HEK293 (cell line): ENCODE measurements around the gene LTO1.
A peak's percentile ranks its signal among the peaks of the same experiment; 100 is the strongest.

Experiments used
- CTCF ChIA-PET: fragments of 350-600 bp; formaldehyde crosslinking; extraction: SDS; loops from one replicate; lab custom pipeline; 2021; ENCODE audit warnings: antibody characterized with exemption; lab: Yijun Ruan, JAX
- POLR2A ChIA-PET: fragments of 300-600 bp; formaldehyde crosslinking; extraction: SDS; loops from one replicate; lab custom pipeline; 2020; ENCODE audit warnings: antibody characterized with exemption, inconsistent platforms; lab: Yijun Ruan, JAX
- H3K27ac ChIP-seq: fragments of 200-500 bp; sonication (Bioruptor generic); 2 replicates; pipeline ENCODE4 v1.5.1; 2014; ENCODE audit warnings: low read depth, low read length, control low read depth, inconsistent platforms; ENCODE audit errors: extremely low read depth
- H3K36me3 ChIP-seq, 2 experiments: fragments of 200-500 bp in 1 of 2; sonication (Bioruptor generic) in 1 of 2; 1 replicate in 1 of 2; 2 replicates in 1 of 2; pipeline ENCODE4 v1.5.1; 2014 to 2017; ENCODE audit warnings: inconsistent platforms in 2 of 2, low read length in 2 of 2; ENCODE audit not compliant: control insufficient read depth in 2 of 2, insufficient read depth in 1 of 2
- H3K4me1 ChIP-seq: fragments of 200-500 bp; sonication (Bioruptor generic); 2 replicates; pipeline ENCODE4 v1.5.1; 2014; ENCODE audit warnings: mild to moderate bottlenecking, low read length, inconsistent platforms; ENCODE audit not compliant: control insufficient read depth, insufficient read depth
- H3K4me3 ChIP-seq: 2 replicates; pipeline ENCODE4 v1.5.1; 2011; ENCODE audit warnings: low read depth, mild to moderate bottlenecking, control low read depth, low read length, moderate library complexity
- H3K9me3 ChIP-seq: fragments of 200-500 bp; sonication (Bioruptor generic); 2 replicates; pipeline ENCODE4 v1.5.1; 2014; ENCODE audit warnings: low read depth, low read length, inconsistent platforms; ENCODE audit not compliant: control insufficient read depth, insufficient read depth
- ATF2 ChIP-seq: fragments of 450-650 bp; formaldehyde crosslinking; IDR thresholded peaks from 2 replicates; pipeline ENCODE4 v1.5.1; 2016; ENCODE audit warnings: missing biosample characterization, missing genetic modification characterization, low read depth
- KLF9 ChIP-seq: fragments of 450-650 bp; formaldehyde crosslinking; IDR thresholded peaks from 2 replicates; pipeline ENCODE4 v1.5.1; 2016; ENCODE audit warnings: missing biosample characterization, missing genetic modification characterization, low read depth
- PATZ1 ChIP-seq: fragments of 450-650 bp; formaldehyde crosslinking; IDR thresholded peaks from 2 replicates; pipeline ENCODE4 v1.5.1; 2016; ENCODE audit warnings: missing biosample characterization, missing genetic modification characterization
- ZFHX2 ChIP-seq: fragments of 450-650 bp; formaldehyde crosslinking; conservative IDR thresholded peaks from 2 replicates; pipeline ENCODE4 v1.5.1; 2016; ENCODE audit warnings: missing biosample characterization, missing genetic modification characterization
- ZNF23 ChIP-seq: fragments of 450-650 bp; formaldehyde crosslinking; IDR thresholded peaks from 2 replicates; pipeline ENCODE4 v1.5.1; 2016; ENCODE audit warnings: missing biosample characterization, missing genetic modification characterization, borderline replicate concordance
- ZNF248 ChIP-seq: fragments of 450-650 bp; formaldehyde crosslinking; IDR thresholded peaks from 2 replicates; pipeline ENCODE4 v1.5.1; 2017; ENCODE audit warnings: missing biosample characterization, missing genetic modification characterization
- ZNF473 ChIP-seq: fragments of 450-650 bp; formaldehyde crosslinking; IDR thresholded peaks from 2 replicates; pipeline ENCODE4 v1.5.1; 2017; ENCODE audit warnings: missing biosample characterization, missing genetic modification characterization
- ZNF510 ChIP-seq: fragments of 450-650 bp; formaldehyde crosslinking; IDR thresholded peaks from 2 replicates; pipeline ENCODE4 v1.5.1; 2018; ENCODE audit warnings: mild to moderate bottlenecking, missing genetic modification characterization, missing biosample characterization; ENCODE audit not compliant: insufficient replicate concordance
- ZNF514 ChIP-seq: fragments of 450-650 bp; formaldehyde crosslinking; IDR thresholded peaks from 2 replicates; pipeline ENCODE4 v1.5.1; 2016; ENCODE audit warnings: missing biosample characterization, missing genetic modification characterization
- ZNF529 ChIP-seq: fragments of 450-650 bp; formaldehyde crosslinking; IDR thresholded peaks from 2 replicates; pipeline ENCODE4 v1.5.1; 2017; ENCODE audit warnings: missing genetic modification characterization, missing biosample characterization; ENCODE audit not compliant: insufficient replicate concordance
- ZNF571 ChIP-seq: fragments of 450-650 bp; formaldehyde crosslinking; IDR thresholded peaks from 2 replicates; pipeline ENCODE4 v1.5.0; 2017; ENCODE audit warnings: missing biosample characterization, missing genetic modification characterization
- ZNF639 ChIP-seq: fragments of 450-650 bp; formaldehyde crosslinking; IDR thresholded peaks from 2 replicates; pipeline ENCODE4 v1.5.1; 2016; ENCODE audit warnings: missing biosample characterization, missing genetic modification characterization
- ZNF664 ChIP-seq: fragments of 450-650 bp; formaldehyde crosslinking; IDR thresholded peaks from 2 replicates; pipeline ENCODE4 v1.5.1; 2016; ENCODE audit warnings: missing biosample characterization, missing genetic modification characterization
- ZNF843 ChIP-seq: fragments of 450-650 bp; formaldehyde crosslinking; IDR thresholded peaks from 2 replicates; pipeline ENCODE4 v1.5.1; 2016; ENCODE audit warnings: missing biosample characterization, missing genetic modification characterization

Gene LTO1

GRCh38 chr11:69686856-69687255 lies 11.7 kb upstream of the LTO1 start (continued):
- no peak for TF ChIP-seq ATF2 (tag by site-specific recombination)
- TF ChIP-seq, all 188 proteins: peak for 0

- Histone ChIP-seq H3K4me1 (no peaks in the 10 kb centered on the region), H3K36me3 (no peaks in the 10 kb centered on the region), H3K4me3 (no peak overlapping the region), H3K27ac (no peak overlapping the region), H3K9me3 (no peaks in the 10 kb centered on the region)
- POLR2A ChIA-PET: interaction anchor here (0.5 kb wide), 1 partner anchor 12 kb away, joined by 3 read pairs; no protein-coding TSS in a partner anchor
- CTCF ChIA-PET: interaction anchor here (0.6 to 2.8 kb wide), 8 partner anchors 13 to 1015 kb away, joined by 3 to 20 read pairs (median 4); no protein-coding TSS in a partner anchor
- TF ChIP-seq ZFHX2 (0 out of 2 replicates have a peak, but pooled peaks have one; percentile 7), ZNF529 (tag by site-specific recombination) (no peak)
Measured at GRCh38 chr11:69686452-69686851, 11.3 kb upstream of the LTO1 start.

GRCh38 chr11:69685348-69685747 lies 10.2 kb upstream of the LTO1 start:
- TF ChIP-seq KLF9 (no peak), ZNF571 (no peak), ZNF843 (tag by site-specific recombination) (no peak), ZNF23 (tag by site-specific recombination) (no peak), PATZ1 (tag by site-specific recombination) (no peak), ZNF664 (tag by site-specific recombination) (no peak)
- H3K4me3 ChIP-seq: no peak overlapping the region
- H3K9me3 ChIP-seq: no peaks in the 10 kb centered on the region
- ChIA-PET CTCF (interaction anchor here (0.6 to 2.8 kb wide), 13 partner anchors 41 to 1476 kb away, joined by 3 to 20 read pairs (median 4); no protein-coding TSS in a partner anchor), POLR2A (no interaction called here)
- no peaks in the 10 kb centered on the region for H3K36me3 ChIP-seq
- no peak overlapping the region for H3K27ac ChIP-seq
- H3K4me1 ChIP-seq: no peaks in the 10 kb centered on the region

- Histone ChIP-seq H3K4me1 (no peaks in the 10 kb centered on the region), H3K36me3 (no peaks in the 10 kb centered on the region), H3K4me3 (no peak overlapping the region), H3K9me3 (no peaks in the 10 kb centered on the region), H3K27ac (no peak overlapping the region)
- TF ChIP-seq ZNF510 (tag by site-specific recombination): no peak
- TF ChIP-seq ZNF514: no peak
- no peak for TF ChIP-seq ZNF639
- no peak for TF ChIP-seq ZNF248 (tag by site-specific recombination)
- TF ChIP-seq ZNF473 (tag by site-specific recombination): no peak
- ChIA-PET CTCF (interaction anchor here (0.7 to 2.8 kb wide), 10 partner anchors 15 to 583 kb away, joined by 3 to 20 read pairs (median 6); no protein-coding TSS in a partner anchor), POLR2A (interaction anchor here (1.1 kb wide), 1 partner anchor 9 kb away, joined by 4 read pairs; the partner anchor contains the start of gene LTO1)
Measured at GRCh38 chr11:69684651-69685050, 9.5 kb upstream of the LTO1 start.
